AG04449 (cell line): Measurements from ENCODE around the gene ADAM17.
"Not testable (repeated sequence)": the region's sequence is repeated elsewhere in the genome, so short reads cannot be mapped to it uniquely, and the experiment has no call there.

Experiments used
- CTCF ChIA-PET: fragments of 350-600 bp; formaldehyde crosslinking; extraction: SDS; loops from one replicate; lab custom pipeline; 2021; ENCODE audit warnings: antibody characterized with exemption; lab: Yijun Ruan, JAX
- POLR2A ChIA-PET: fragments of 400-600, 350-600 bp; formaldehyde crosslinking; extraction: SDS; loops from one replicate; lab custom pipeline; 2020; ENCODE audit warnings: antibody characterized with exemption, inconsistent platforms; lab: Yijun Ruan, JAX
- DNase-seq: peaks from one replicate; pipeline ENCODE4 v3.0.0-alpha.2; 2010; ENCODE audit warnings: low read depth, low spot score
- H3K4me3 ChIP-seq: 2 replicates; pipeline ENCODE4 v1.5.1; 2011; ENCODE audit warnings: low read depth, mild to moderate bottlenecking, control low read depth, low read length
- CTCF ChIP-seq: IDR thresholded peaks from one replicate; pipeline ENCODE4 v1.5.1; 2011; ENCODE audit warnings: mild to moderate bottlenecking, moderate library complexity, low read length, control low read depth, inconsistent platforms; ENCODE audit not compliant: insufficient read depth; ENCODE audit errors: missing control alignments

ADAM17 gene

GRCh38 chr2:9555297-9556120 lies at the start of gene ADAM17:
Gene ADAM17 (minus strand): TSS chr2:9555830. CDS start chr2:9555605, 225 bp downstream.
- peak; percentile 76 for DNase-seq
- ChIA-PET CTCF (interaction anchor here (0.7 to 2.6 kb wide), 16 partner anchors 9 to 493 kb away, joined by 3 to 11 read pairs (median 4); no protein-coding TSS in a partner anchor), POLR2A (interaction anchor here (0.6 to 3.1 kb wide), 13 partner anchors 9 to 401 kb away, joined by 3 to 28 read pairs (median 4); partner anchors contain the start of genes CPSF3, ITGB1BP1, TAF1B and YWHAQ)
- peak within 1 kb of the TSS; percentile 95 for H3K4me3 ChIP-seq
- peak; percentile 79 for TF ChIP-seq CTCF

- H3K4me3 ChIP-seq: no peak overlapping the region
- CTCF ChIA-PET: no interaction called here
- DNase-seq: no peak
- TF ChIP-seq CTCF: no peak
- POLR2A ChIA-PET: no interaction called here
These were observed 46.8 kb upstream of the ADAM17 start for GRCh38 chr2:9602412-9602811.

- ChIA-PET CTCF (no interaction called here), POLR2A (no interaction called here)
- H3K4me3 ChIP-seq: no peak overlapping the region
- TF ChIP-seq CTCF: no peak
- DNase-seq: no peak
These were observed 45.8 kb upstream of the ADAM17 start for GRCh38 chr2:9601397-9601796.

- no peak for TF ChIP-seq CTCF
- H3K4me3 ChIP-seq: no peak overlapping the region
- POLR2A ChIA-PET: no interaction called here
- CTCF ChIA-PET: interaction anchor here (1.2 kb wide), 2 partner anchors 171 to 498 kb away, joined by 3 read pairs; no protein-coding TSS in a partner anchor
- no peak for DNase-seq
These were observed 43.8 kb upstream of the ADAM17 start for GRCh38 chr2:9599430-9599829.

GRCh38 chr2:9596621-9597311 lies 41.1 kb upstream of the ADAM17 start:
- CTCF ChIA-PET: interaction anchor here (1.1 to 1.2 kb wide), 3 partner anchors 9 to 174 kb away, joined by 3 read pairs; partner anchors contain the start of gene ADAM17
- POLR2A ChIA-PET: no interaction called here
- TF ChIP-seq CTCF: no peak
- H3K4me3 ChIP-seq: no peak overlapping the region
- DNase-seq: no peak

- CTCF ChIA-PET: interaction anchor here (1.2 kb wide), 2 partner anchors 10 to 175 kb away, joined by 3 read pairs; no protein-coding TSS in a partner anchor
- no peak overlapping the region for H3K4me3 ChIP-seq
- POLR2A ChIA-PET: interaction anchor here (0.6 to 1.0 kb wide), 2 partner anchors 12 to 19 kb away, joined by 3 read pairs; no protein-coding TSS in a partner anchor
- DNase-seq: no peak
- TF ChIP-seq CTCF: no peak
These were observed 40.1 kb upstream of the ADAM17 start for GRCh38 chr2:9595746-9596145.

- ChIA-PET CTCF (interaction anchor here (1.2 kb wide), 2 partner anchors 10 to 14 kb away, joined by 3 read pairs; no protein-coding TSS in a partner anchor), POLR2A (interaction anchor here (0.8 to 1.2 kb wide), 5 partner anchors 13 to 39 kb away, joined by 3 to 7 read pairs (median 5); partner anchors contain the start of genes ADAM17 and YWHAQ)
- not testable (repeated sequence) for DNase-seq, H3K4me3 ChIP-seq
These were observed 39.6 kb upstream of the ADAM17 start for GRCh38 chr2:9595256-9595655.
